ENCODE data around the gene SCG2.

GRCh38 chr2:223563462-223563861 lies 38.7 kb downstream of the SCG2 start:
- no peak for TF ChIP-seq GATA2 (IDR thresholded peaks at IDR 0.05; ENCODE audit: low read depth, low read length)
- TF ChIP-seq GATA3 (IDR thresholded peaks at IDR 0.05; ENCODE audit: low read depth, low read length): no peak

Measured in SH-SY5Y (cell line).